T-helper 22 cell (primary cell): ENCODE measurements around the gene AGBL1.
"Not testable (repeated sequence)": the region's sequence is repeated elsewhere in the genome, so short reads cannot be mapped to it uniquely, and the experiment has no call there.

ENCODE experiments used
- DNase-seq: peaks from one replicate; pipeline ENCODE4 v3.0.0-alpha.2; 2020; ENCODE audit warnings: low read depth

Gene AGBL1

DNA sequence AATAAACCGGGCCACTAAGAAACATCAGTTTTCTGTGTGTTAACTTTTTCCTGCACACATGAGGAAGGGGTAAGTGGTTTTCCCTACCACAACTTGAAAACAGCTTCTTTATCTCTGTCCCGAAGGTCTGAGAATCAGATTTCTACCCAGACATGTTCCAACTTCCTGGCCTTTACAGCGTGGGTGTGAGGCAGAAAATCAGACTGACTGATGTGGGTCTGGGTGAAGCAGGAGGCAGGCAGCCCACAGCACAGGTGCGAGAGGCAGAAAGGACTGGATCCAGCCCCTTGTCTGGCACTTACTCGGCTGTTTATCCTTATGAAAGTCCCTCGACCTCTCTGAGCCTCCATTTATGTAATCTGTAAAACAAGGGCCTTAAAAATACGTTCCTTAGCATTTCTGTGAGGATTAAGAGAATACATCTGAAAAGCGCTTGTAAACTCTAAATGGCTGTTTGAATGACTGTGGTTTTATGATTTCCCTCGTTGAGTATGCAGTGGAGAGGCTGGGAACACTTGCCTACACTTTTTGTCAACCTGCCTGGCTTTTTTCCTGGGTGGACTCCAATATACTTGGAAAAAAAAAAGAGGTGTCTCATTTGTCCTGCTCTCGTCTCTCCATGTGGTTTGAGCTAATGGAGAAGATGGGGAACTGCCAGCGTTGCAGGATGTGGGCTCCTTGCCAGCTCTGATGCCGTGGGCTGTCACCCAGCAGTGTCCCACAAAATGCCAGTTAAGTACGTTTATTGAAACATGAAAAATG lies 3.1 kb downstream of the AGBL1 start:
- DNase-seq = no peak

DNA sequence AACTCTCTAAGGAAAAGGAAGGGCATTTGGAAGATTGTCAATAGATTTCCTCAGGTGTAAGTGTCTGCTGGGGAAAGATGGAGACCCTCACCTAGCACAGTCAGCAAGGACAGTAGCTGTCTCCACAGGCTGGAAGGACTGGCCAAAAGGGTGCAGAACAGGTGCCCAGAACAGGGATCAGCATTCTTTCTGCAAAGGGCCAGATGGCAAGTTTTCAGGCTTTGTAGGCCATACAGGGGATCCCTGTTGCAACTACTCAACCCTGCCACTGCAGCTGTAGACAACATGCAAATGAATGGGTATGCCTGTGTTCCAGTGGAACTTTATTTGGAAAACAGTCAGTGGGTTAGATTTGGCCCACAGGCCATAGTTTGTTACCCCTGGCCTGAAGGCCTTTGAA lies 8.1 kb downstream of the AGBL1 start:
- no peak for DNase-seq

DNA sequence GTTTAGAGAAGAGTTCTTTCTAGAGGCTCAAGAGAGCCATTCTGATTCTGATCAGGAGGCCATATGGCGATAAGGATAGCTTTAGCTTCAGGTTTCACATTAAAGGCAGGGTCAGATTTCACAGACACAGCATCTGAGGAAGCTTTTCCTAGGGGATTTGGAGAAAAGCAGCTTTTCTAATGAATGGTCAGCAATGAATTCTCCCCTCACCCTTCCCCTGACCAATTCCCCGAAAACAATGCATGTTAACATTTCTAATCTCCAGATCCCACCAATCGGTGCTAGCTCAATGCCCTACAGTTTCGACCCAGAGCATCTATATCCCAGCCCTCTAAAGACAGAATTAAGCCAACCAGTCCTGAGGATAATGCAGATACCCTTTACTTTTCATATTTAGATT lies 9.8 kb downstream of the AGBL1 start:
- DNase-seq = no peak

DNA sequence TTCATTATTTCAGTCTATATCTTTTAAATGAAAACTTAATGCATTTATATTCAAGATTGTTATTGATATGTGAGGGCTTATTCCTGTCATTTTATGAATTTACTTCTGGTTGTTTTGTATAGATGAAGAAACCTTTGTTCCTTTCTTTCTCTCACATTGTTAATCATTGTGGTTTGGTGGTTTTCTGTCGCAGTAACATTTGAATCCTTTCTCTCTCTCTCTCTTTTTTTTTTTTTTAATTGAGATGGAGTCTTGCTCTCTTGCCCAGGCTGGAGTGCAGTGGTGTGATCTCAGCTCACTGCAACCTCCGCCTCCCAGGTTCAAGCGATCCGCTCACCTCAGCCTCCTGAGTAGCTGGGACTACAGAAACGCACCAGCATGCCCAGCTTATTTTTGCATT lies 22.1 kb downstream of the AGBL1 start:
- no peak for DNase-seq

DNA sequence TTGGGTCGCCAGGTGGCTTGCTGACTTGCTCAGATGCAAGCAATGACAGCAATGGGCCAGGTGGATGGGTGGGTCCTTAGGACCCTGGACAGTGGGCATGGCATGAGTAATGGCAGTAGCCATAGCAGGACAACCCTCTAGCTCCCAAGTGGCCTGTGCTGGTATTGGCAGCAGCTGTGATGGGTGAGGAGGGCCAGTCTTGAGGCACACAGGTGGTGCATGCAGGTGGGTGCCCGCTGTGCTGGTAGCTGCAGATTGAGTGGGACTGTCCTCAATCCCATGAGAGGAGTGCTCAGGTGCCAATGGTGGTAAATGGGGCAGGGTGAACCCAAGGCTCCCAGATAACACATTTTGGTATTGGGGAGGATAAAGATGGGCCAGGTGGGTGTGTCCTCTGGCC lies 24.2 kb downstream of the AGBL1 start:
- DNase-seq = no peak

DNA sequence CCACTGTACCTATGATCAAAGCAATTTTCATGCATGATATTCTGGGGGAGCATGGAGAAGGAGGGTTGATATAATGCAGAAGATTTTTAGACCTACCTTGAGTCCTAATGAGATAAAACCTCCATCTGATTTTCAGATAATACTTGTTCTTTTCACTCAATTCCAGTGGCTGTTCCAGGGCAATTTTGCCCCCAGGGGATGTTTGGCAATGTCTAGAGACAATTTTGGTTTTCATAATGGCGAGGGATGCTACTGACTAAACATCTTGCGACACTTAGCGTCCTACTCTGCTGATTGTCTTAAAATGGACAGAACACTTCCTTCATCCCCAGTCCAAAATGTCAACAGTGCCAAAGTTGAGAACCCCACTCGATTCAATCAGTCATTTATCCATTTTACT lies 26.6 kb downstream of the AGBL1 start:
- no peak for DNase-seq

DNA sequence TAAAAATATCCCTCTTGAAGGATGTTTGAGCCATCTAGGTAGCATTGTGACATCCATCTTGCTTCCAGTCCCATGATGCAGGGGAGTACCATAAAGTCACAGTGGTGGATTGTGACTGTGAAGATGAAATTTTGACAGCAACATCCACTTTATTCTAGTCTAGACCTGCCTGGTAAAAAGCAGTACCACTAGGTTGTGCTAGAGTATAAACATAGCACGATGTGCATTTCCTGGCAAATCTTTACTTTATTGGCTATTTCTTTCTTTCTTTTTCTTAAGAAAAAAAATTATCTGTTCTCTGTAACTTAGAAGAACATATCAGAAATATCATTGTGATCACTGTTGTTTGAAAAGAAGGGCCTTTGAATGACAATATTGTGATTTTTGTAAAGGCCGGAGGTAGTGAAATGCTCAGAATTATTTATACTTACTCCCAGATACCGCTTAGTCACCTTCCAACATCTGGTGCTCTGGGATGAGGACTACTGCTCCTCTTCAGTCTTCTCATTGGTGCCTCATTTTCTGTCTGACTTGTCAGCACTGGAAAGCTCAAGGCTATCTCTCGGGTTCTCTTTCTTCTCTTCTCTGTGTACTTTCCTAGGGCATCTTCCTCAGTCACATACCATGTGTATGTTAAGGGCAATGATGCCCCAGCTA lies 35.6 kb downstream of the AGBL1 start:
- DNase-seq = no peak

DNA sequence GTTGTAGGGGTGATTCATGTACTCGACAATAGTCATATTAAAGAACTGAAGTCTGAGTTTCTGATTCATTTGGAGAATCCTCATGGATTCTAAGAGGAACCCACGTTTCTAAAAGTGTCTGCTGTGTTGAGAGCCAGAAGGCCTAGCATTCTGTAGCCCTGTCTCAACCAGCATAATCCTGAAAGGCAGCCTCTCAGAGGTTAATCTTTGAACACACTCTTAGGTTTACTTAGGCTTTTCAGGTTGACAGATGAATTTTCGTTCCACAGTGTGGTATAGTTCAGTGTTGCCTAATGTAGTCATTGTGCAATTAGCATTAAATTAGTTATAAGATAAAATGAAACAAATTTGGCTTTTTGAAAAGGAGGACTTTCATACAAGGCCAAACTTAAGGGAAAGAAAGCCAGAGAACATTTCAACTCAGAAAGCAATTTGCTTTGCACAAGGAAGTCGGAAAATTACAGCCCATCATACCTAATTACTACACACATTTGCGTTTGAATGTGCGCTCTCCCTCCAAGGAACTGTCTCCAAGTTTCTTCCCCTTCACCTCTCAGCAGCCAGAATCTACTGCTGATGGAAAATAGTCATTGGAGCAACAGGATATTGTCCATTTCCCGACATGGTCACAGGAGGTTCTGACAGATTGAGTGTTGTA lies 42.0 kb downstream of the AGBL1 start:
- DNase-seq = no peak

DNA sequence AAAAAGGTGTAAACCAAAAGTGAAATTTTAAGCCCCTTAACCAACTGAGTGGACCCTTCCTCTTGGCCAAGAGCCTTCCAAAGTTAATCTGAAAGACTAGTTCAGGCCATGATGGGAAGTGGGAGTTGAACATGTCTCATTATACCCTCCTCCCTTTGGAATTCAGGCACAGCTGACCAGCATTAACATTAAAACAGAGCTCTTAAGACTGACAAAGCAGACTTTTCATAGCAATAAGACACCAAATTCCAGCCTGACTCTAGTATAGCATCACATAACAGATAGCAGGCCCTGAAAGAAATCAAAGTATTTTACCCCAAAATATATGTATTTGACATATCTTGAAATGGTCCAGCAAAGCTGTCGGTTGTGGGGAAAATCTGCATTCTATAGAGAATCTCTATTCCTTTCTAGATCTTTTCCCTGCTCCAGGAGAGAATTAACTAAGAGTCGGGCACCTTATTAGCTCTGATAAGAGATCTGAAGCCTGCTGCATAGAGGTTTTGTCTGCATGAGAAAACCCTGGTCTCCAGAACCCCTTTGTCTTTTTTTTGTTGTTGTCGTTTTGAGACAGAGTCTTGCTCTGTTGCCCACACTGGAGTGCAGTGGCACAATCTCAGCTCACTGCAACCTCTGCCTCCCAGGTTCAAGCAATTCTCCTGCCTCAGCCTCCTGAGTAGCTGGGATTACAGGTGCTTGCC lies 43.2 kb downstream of the AGBL1 start:
- DNase-seq = not testable (repeated sequence)

DNA sequence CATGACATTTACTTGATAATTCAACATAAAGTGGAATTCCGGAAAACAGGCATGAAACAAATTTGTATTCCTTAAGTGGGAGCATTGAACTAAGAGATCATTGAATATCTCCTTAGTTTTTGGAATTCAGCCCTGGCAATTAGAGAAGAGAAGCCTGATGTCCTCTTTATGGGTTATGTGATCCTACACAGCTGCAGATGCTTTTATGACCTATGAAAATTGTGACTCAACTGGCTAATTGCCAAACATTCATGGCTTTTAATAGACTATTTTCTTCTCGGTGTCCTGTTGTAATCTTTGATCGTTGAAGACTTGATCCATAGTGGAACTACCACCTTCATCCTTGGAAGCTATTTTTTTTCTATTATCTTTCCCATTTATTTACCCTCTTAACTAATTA lies 46.1 kb downstream of the AGBL1 start:
- DNase-seq = no peak

DNA sequence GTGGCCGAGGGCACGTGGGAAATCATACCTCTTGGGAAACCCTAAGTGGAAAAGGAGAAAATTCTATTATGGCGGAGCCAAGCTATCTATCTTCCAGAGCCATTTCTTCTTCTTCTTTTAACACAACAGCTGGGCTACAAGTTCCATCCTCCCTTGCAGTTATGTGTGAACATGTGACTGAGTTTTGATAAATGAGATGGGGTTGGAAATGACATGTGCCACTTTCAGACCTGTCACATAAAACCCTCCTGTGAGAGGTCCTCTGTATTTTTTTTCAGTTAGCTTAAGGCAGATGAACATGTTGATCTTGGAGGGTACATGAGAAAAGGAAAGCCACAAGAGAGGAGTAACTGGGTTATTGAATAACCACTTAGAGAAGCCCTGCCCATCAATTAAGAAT lies 47.9 kb downstream of the AGBL1 start:
- no peak for DNase-seq

DNA sequence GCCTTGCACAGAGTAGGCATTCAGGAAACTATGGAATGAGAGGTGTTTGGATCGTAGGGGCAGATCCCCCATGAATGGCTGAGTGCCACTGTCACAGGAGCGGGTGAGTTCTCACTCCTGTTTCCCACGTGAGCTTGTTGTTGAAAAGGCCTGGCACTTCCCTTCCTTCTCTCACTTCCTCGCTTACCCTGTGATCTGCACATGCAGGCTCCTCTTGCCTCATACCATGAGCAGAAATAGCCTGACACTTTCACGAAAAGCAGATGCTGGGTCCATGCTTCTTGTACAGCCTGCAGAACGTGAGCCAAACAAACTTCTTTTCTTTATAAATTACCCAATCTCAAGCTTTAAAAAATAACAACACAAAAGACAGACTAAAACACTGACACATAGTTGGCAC lies 55.4 kb downstream of the AGBL1 start:
- no peak for DNase-seq

DNA sequence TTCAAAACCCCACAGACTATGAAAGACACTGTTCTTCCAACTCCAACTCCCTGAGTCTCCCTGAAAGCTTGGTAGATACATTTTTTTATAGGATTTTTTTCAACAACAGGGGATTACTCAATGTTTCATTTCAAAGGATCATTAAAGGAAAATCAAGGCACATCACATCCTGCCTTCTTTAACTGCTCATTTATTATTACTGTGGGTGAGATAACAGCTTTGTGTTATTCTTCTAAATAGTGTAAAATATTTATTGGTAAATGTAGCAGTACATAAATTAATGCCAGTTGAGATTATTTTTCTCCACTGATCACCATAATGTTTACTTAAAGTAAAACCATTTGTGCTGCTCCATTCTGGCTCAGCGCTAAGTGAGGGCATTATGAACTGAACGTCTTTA lies 57.2 kb downstream of the AGBL1 start:
- no peak for DNase-seq

DNA sequence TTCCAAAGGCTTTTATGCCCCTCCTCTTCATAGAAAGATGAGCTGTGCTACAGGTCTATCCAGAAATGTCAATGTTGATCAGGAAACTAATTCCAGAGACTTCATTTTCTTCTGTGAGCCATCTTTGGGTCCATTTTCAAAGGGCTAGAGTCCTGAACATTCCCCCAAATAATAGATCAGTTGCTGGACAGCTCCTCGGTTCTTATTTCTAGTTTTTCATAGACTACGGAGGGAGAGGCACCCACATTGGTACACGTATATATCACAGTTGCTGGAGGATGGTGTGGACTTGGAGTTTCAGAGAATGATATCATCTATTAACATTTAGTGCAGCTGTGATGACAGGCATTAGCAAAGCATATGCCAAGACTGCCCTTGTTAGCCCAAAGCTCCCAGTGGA lies 59.1 kb downstream of the AGBL1 start:
- DNase-seq = no peak

DNA sequence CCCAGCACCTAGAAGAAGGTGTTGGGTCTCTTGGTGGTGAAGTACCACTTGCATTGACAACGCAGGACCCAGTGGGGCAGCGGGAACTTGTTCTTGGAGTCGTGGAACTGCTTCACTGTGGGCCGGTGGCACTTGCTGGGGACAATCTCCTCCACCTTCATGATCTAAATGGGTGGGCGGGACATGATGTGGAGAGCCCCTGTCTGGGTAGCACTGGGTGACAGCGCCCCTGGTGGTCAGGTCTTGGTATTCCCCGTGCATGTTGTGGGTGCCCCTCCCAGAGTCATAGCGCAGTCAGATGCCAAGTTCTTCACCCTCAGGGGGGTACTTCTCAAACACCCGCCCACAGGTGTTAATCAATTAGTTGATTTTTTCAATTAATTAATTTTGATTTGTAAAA lies 60.2 kb downstream of the AGBL1 start:
- no peak for DNase-seq

DNA sequence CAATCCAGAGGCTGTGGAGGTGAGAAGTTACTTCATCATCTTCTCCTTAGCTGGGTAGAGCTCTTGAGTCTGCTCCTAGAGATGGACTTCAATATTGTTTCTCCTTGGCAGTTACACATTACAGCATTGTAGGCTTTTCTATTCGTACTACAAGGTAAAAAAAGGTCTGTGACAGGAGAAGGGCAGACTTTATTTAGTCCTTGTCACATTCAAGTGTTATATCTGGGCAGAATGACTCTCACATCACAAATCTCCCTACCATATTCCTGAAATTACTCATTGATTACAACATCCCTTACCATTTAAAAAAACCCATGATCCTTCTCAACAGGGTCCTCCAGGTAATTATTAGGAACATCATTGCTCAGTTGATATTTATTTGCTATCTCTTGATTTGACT lies 75.0 kb downstream of the AGBL1 start:
- DNase-seq = no peak

DNA sequence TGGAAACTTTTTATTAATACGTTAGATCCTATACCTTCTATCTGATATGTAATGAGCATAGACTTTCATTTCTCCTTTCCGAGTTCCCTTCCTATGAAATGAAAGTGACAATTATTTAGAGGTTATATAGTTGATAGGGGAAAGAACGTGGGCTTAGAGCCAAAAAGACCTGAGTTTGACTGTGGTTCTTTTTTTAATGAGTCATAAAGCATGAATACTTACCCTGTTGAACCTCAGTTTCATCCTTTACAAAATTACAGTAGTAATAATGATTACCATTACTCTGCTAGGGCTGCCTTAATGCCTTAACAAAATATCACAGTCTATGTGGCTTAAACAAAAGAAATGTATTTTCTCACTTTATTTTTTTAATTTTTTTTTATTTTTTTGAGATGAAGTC lies 75.9 kb downstream of the AGBL1 start:
- DNase-seq = no peak

DNA sequence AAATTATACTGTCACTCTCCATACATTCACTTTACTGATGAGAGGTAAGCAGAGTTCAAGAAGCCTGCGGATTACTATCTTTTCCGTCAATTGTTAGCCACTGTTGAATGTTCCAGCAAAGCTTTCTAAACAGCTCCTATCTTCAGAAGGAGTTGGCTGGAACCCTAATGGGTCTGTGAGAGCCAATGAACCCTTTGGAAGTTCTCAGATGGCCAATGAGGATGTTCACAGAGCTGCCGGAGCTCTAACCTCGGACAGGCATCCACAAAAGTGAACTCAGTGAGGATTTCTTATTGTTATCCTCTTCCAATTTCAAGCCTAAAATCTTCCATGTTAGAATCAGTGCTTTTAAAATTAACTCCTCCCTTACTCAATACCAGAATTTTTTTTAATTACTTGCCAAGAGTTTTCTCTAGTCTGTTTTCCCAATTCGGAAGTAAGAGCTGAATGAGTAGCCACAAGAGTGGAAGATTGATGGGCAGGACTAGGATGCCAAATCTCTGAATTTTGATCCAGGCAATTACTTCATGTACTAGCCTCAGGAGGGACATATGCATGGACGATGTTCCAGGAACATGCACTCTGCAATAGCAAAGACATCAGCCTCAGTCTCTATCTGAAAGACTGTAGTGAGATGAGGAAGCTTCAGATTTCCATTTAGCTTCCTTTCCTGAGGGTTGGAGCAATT lies 78.1 kb downstream of the AGBL1 start:
- DNase-seq = no peak

DNA sequence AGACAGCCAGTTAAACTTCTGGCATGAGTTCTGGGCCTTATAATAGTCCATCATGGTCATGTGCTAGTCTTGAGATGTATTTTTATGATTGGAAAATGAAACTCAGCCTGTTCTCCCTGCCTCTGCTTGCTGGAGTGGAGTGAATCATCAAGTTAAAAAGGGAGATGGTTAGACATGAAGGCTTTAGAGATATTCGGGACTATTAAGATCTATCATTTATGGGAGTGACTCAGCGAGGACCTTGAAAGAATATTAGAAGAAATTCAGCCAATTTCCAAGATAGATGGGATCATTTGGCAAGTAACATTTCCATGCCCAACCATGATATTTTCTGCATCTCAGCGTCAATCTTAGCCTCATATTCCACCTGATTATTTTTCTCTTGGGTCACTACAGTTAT lies 79.8 kb downstream of the AGBL1 start:
- no peak for DNase-seq

DNA sequence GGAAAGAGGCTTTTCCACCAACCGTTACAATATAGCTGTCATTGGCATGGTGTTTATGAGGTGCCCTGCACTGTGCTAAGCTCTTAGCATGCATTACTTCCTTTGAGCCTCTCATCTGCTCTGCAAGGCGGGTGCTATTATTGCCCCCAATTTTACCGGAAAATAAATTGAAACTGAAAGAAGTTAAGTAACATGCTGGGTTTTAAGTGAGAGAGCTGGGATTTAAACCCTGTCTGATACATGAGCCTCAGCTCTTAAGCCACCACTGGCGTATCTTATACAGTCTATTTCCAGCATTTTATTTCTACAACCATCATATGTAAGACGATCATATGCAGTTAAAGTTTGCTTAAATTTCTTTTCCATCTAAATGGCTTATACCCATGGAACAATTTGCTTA lies 81.6 kb downstream of the AGBL1 start:
- DNase-seq = no peak

DNA sequence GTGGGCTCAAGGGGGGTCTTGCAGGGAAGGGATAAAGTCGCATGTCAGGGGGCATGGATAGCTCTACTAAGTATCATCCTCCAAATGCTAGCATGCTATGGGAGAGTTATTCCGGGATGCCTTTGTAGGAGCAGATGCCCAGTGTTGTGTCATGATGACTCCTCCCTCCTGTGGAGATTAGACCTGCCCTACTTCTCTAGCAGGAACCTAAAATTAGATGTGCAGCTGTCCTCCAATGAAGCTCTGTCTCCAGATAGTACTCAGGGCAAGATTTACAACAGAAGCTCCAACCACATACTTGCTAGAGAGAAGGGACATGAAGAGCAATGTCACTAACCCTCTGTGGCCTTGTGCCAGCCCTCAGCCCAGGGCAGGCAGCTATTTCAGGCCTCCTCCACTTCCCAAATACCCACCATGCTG lies 82.5 kb downstream of the AGBL1 start:
- DNase-seq = no peak

DNA sequence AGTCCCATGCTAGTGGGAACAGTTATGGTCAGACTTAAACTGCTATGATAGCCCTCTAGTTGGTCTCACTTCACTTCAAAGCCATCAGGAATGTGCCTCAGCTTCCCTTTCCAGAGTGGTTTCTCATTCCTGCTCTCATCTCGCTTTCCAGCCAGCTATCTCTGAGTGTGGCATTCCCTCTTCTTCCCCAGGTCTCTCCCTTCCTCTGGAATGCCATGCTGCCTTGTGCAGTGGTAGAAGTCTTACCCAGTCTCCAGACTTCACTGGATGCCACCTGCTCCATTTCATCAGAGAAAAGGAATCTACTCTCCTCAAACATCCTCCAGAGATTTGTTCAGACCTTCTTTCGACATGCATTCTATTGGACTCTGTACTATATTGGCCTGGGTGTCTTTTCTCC lies 83.0 kb downstream of the AGBL1 start:
- no peak for DNase-seq
